Stomach (tissue), 9 donors: ENCODE data around the gene POU2AF1. TPM values are rescaled to one million over a fixed set of nuclear protein-coding genes. Genes with fewer than 3 reads are reported as not detected.

Experiments
- DNase-seq, 2 donors: peaks; one replicate each; pipeline versions ENCODE4 v3.0.0 to v3.0.0-alpha.2; 2013 to 2019
- H3K27ac ChIP-seq, 5 donors: fragments of 200-600 bp in 4 of 5; sonication (generic) in 4 of 5; one replicate each; pipeline ENCODE4 v1.5.1; 2013 to 2019; ENCODE audit warnings: mild to moderate bottlenecking in 1 of 5, moderate library complexity in 1 of 5
- H3K27me3 ChIP-seq, 3 donors: fragments of 200-600 bp; sonication (generic); one replicate each; pipeline ENCODE4 v1.5.1; 2017 to 2019; ENCODE audit warnings: mixed run types in 1 of 3
- H3K36me3 ChIP-seq, 4 donors: fragments of 200-600 bp; sonication (generic); 1 replicate in 3 of 4; 2 replicates in 1 of 4; pipeline ENCODE4 v1.5.1; 2016 to 2019
- H3K4me1 ChIP-seq, 4 donors: fragments of 200-600 bp; sonication (generic); one replicate each; pipeline ENCODE4 v1.5.1; 2016 to 2019
- H3K4me3 ChIP-seq, 4 donors: fragments of 200-600 bp; sonication (generic) in 3 of 4; one replicate each; pipeline ENCODE4 v1.5.1; 2016 to 2019; ENCODE audit warnings: mild to moderate bottlenecking in 1 of 4
- H3K9me3 ChIP-seq, 4 donors: fragments of 200-600 bp; sonication (generic); one replicate each; pipeline ENCODE4 v1.5.1; 2016 to 2019
- CTCF ChIP-seq, 7 experiments: fragments of 450-650 bp in 4 of 7; fragments of 200-600 bp in 3 of 7; sonication (generic) in 3 of 7; IDR thresholded peaks; one replicate each; pipeline ENCODE4 v1.5.1; 2016 to 2019; ENCODE audit warnings: antibody characterized with exemption in 7 of 7, control low read depth in 2 of 7, mild to moderate bottlenecking in 1 of 7
- EP300 ChIP-seq: sonication (generic); formaldehyde crosslinking; IDR thresholded peaks from one replicate; pipeline ENCODE4 v1.6.1; 2017; ENCODE audit warnings: antibody characterized with exemption
- POLR2A ChIP-seq, 4 donors: fragments of 450-650 bp; IDR thresholded peaks; one replicate each; pipeline ENCODE4 v1.6.1; 2016; ENCODE audit warnings: antibody characterized with exemption in 4 of 4, control low read depth in 2 of 4, mild to moderate bottlenecking in 1 of 4, moderate library complexity in 1 of 4
- POLR2AphosphoS5 ChIP-seq, 3 donors: sonication (generic); formaldehyde crosslinking; IDR thresholded peaks; one replicate each; pipeline ENCODE4 v1.6.1; 2016; ENCODE audit warnings: antibody characterized with exemption in 3 of 3
- WGBS, 5 donors: extraction: QIAGEN DNeasy Blood & Tissue Kit in 3 of 5; methylation state at CpG; one replicate each; pipeline versions ENCODE4 v1.1.5 to v1.1.7; 2013 to 2018; 5-methylcytosine and 5-hydroxymethylcytosine counted together
- intact Hi-C: fragments of 100-400 bp; cut with DNase I; formaldehyde crosslinking; loops from one replicate; pipeline ENCODE4 v1.15.1; 2023; ENCODE audit warnings: low total_unique reads
- polyA plus RNA-seq, 3 donors: library from polyadenylated mRNA; stranded (reverse); fragments of 200-250 nt; gene quantifications; one replicate each; pipeline ENCODE4 v1.2.3, GENCODE V29; 2013
- total RNA-seq, 5 donors: library from RNA; depleted of rRNA; stranded (reverse); fragments of >200 nt; gene quantifications; one replicate each; pipeline versions ENCODE4 v1.1.0 to v1.2.3, GENCODE V29; 2014 to 2016
- donor health status: healthy with polysubstance abuse.
- donor health status: Bipolar disorder and iron deficiency.
- donor health status: healthy.

POU2AF1 gene
- total and polyA plus RNA-seq, 8 donors: 2.8 to 43.2 (median 8.8) TPM; not detected in 1

- 53 to 72% (median 56%) methylated on average over 5 of the region's 5 CpGs for WGBS, 5 donors
- Histone ChIP-seq H3K4me3 (no peak overlapping the region), H3K27ac (peak overlapping the region; percentile 2 to 99 (median 69)), H3K27me3 (no peaks in the 10 kb centered on the region), H3K9me3 (no peaks in the 10 kb centered on the region), H3K36me3 (no peaks in the 10 kb centered on the region), H3K4me1 (peaks cover 5 to 43% (median 6%) of the 10 kb centered on the region in 4 donors)
- no peak for DNase-seq
- no peak for TF ChIP-seq POLR2AphosphoS5 (IDR thresholded peaks at IDR 0.05)
- no peak for TF ChIP-seq EP300
- TF ChIP-seq POLR2A (IDR thresholded peaks at IDR 0.05): no peak
- TF ChIP-seq CTCF (IDR thresholded peaks at IDR 0.05): no peak
- intact Hi-C loops: no loop called here
Measured at GRCh38 chr11:111309215-111309915, 69.7 kb downstream of the POU2AF1 start.

- WGBS, 5 donors: 19 to 47% (median 28%) methylated on average over 7 of the region's 7 CpGs
- no peaks in the 10 kb centered on the region for H3K36me3 ChIP-seq
- no peaks in the 10 kb centered on the region for H3K9me3 ChIP-seq
- H3K27me3 ChIP-seq: no peaks in the 10 kb centered on the region
- no peak overlapping the region for H3K4me3 ChIP-seq
- H3K27ac ChIP-seq: peak overlapping the region; percentile 34 to 99 (median 55)
- TF ChIP-seq POLR2AphosphoS5 (IDR thresholded peaks at IDR 0.05): peak in 2 of 3 donors; percentile 39 to 46
- TF ChIP-seq EP300: no peak
- intact Hi-C loops: no loop called here
- H3K4me1 ChIP-seq: peaks cover 5 to 48% (median 6%) of the 10 kb centered on the region in 4 donors
- DNase-seq: peak; percentile 90 to 91
Measured at GRCh38 chr11:111308140-111308539, 70.9 kb downstream of the POU2AF1 start.

DNA sequence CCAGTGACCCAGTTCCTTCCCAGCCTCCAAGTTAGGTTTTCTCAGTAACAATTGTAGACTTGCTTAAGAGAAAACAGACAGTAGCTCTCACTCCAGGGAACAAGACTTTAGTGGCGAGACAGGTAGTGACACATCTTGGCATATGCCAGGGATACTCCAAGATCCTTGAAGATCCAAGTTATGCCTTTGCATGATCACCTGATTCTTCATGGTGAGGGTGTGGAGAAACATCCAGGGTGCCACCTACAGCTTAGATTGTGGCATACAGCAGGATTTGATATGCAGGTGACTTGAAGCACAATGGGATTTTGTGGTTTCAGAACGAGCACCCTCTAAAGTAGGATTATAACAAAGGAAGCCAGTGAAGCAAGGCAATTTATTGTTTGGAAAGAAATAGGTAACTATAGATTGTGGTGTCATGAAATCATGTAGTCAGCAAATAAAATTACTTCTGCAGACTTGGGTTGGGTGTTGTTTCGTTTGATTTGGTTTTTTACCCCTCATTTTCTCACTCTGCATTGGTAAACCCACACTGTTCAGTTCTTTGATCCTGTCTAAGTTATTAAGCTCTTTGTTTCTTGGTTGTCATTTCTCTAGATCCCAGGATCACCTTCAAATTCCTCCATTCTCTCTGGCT lies 71.5 kb downstream of the POU2AF1 start:
- H3K36me3 ChIP-seq: no peaks in the 10 kb centered on the region
- intact Hi-C loops: no loop called here
- H3K27me3 ChIP-seq: no peaks in the 10 kb centered on the region
- TF ChIP-seq POLR2A (IDR thresholded peaks at IDR 0.05) (no peak), CTCF (IDR thresholded peaks at IDR 0.05) (no peak), POLR2AphosphoS5 (IDR thresholded peaks at IDR 0.05) (no peak), EP300 (no peak)
- WGBS, 5 donors: 53 to 71% (median 67%) methylated on average over 3 of the region's 3 CpGs
- peaks cover 3 to 51% (median 7%) of the 10 kb centered on the region in 4 donors for H3K4me1 ChIP-seq
- DNase-seq: no peak
- peak overlapping the region; percentile 34 to 99 (median 66) for H3K27ac ChIP-seq
- H3K9me3 ChIP-seq: no peaks in the 10 kb centered on the region
- no peak overlapping the region for H3K4me3 ChIP-seq

DNA sequence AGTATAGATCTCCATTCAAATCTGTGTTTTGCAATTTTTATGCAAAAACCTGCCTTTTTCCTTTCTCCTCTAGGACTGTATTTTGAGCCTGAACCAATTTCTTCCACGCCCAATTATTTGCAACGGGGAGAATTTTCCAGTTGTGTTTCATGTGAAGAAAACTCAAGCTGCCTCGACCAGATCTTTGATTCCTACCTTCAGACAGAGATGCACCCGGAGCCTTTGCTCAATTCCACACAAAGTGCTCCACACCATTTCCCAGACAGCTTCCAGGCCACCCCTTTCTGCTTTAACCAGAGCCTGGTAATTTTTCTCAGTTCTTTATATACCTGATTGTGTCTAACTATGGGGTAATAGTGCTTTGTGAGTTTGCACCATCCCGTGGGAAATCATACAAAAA lies 72.8 kb downstream of the POU2AF1 start:
- DNase-seq: no peak
- Histone ChIP-seq H3K27me3 (no peaks in the 10 kb centered on the region), H3K9me3 (no peaks in the 10 kb centered on the region), H3K4me3 (no peak overlapping the region), H3K36me3 (no peaks in the 10 kb centered on the region), H3K4me1 (peaks cover 0 to 51% (median 15%) of the 10 kb centered on the region in 4 donors), H3K27ac (peak overlapping the region in 3 of 5 donors; percentile 20 to 99 (median 96))
- intact Hi-C loops: no loop called here
- 70 to 77% (median 75%) methylated on average over 5 of the region's 5 CpGs for WGBS, 5 donors
- TF ChIP-seq POLR2A (IDR thresholded peaks at IDR 0.05) (no peak), EP300 (no peak), POLR2AphosphoS5 (IDR thresholded peaks at IDR 0.05) (no peak), CTCF (IDR thresholded peaks at IDR 0.05) (no peak)
